Measurements from ENCODE around the gene BCOR. TPM values are rescaled to one million over a fixed set of nuclear protein-coding genes. Genes with fewer than 3 reads are reported as not detected.
A peak's percentile ranks its signal among the peaks of the same experiment; 100 is the strongest.

BCOR gene
- total and polyA plus RNA-seq, 4 donors: 5.6 to 23.0 (median 11.0) TPM

DNA sequence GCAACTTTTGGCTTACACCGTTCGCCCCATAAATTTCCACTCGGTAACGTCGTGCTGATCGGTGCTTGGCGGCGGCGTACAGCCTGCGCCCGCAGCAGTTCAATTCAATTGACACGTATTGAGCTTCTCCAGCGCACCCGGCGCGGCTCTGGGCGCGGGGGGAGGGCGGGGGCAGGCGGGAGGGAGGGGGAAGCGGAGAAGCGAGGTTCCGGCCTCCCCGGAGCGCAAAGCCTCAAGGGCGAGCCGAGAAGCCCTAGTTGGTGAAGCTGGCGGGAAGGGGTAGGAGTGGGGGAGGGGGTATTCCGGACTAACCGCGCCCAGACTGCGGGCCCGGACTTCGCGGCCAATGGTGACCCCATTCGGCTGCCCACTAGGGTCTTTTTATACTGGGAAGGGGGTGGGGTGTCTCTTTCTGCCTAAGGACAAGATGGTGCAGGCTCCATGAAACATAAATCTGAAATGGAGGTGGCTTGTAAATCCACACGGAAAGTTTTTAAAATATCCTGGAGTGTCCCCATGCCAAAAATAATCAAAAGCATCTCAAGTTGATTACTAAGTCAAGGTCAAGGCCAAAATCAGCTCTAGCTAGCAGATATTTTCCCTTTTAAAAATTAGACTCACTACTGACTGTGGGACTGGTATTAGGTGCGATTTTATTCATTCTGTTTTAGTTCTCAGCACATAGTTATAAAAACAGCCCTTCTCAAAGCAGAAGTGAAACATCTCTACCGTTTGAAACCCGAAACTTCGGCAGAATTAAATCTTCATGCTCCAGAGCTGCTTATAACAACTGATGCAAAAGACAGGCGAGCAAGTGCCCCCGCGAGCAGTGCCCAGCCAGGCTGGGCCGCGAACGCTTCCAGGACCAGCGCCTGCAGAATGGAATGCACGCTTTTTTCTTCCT, 1.5 kb upstream of the BCOR start:
- no peak for TF ChIP-seq RAD21 (IDR thresholded peaks at IDR 0.05)
- TF ChIP-seq, protein P1, sequence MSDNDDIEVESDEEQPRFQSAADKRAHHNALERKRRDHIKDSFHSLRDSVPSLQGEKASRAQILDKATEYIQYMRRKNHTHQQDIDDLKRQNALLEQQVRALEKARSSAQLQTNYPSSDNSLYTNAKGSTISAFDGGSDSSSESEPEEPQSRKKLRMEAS (IDR thresholded peaks at IDR 0.05): no peak
- no peak for TF ChIP-seq JUND (IDR thresholded peaks at IDR 0.05)
- TF ChIP-seq HNF4A (conservative IDR thresholded peaks at IDR 0.05): no peak
- TF ChIP-seq, protein P2, sequence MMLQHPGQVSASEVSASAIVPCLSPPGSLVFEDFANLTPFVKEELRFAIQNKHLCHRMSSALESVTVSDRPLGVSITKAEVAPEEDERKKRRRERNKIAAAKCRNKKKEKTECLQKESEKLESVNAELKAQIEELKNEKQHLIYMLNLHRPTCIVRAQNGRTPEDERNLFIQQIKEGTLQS (IDR thresholded peaks at IDR 0.05): no peak
- TF ChIP-seq HNF4G (IDR thresholded peaks at IDR 0.05): no peak
- TF ChIP-seq SP1 (IDR thresholded peaks at IDR 0.05): no peak
- TF ChIP-seq, protein P3, sequence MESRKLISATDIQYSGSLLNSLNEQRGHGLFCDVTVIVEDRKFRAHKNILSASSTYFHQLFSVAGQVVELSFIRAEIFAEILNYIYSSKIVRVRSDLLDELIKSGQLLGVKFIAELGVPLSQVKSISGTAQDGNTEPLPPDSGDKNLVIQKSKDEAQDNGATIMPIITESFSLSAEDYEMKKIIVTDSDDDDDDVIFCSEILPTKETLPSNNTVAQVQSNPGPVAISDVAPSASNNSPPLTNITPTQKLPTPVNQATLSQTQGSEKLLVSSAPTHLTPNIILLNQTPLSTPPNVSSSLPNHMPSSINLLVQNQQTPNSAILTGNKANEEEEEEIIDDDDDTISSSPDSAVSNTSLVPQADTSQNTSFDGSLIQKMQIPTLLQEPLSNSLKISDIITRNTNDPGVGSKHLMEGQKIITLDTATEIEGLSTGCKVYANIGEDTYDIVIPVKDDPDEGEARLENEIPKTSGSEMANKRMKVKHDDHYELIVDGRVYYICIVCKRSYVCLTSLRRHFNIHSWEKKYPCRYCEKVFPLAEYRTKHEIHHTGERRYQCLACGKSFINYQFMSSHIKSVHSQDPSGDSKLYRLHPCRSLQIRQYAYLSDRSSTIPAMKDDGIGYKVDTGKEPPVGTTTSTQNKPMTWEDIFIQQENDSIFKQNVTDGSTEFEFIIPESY (IDR thresholded peaks at IDR 0.05): no peak
- 16% methylated on average over 49 of the region's 49 CpGs for WGBS
- H3K4me1 ChIP-seq (ENCODE audit: control insufficient read depth in 4 of 4, insufficient read depth in 4 of 4, low read length in 3 of 4): peaks cover 2 to 27% (median 15%) of the 10 kb centered on the region in 4 donors
- no peaks in the 10 kb centered on the region for H3K27me3 ChIP-seq (ENCODE audit: control insufficient read depth in 4 of 4, insufficient read depth in 4 of 4, low read length in 3 of 4)
- no peaks in the 10 kb centered on the region for H3K36me3 ChIP-seq (ENCODE audit: control insufficient read depth in 4 of 4, insufficient read depth in 3 of 4, low read depth in 1 of 4, low read length in 3 of 4)
- no peaks in the 10 kb centered on the region for H3K9me3 ChIP-seq (ENCODE audit: control insufficient read depth in 4 of 4, low read length in 3 of 4)
- peak overlapping the region in 2 of 3 donors; percentile 37 to 92 for H3K4me3 ChIP-seq (ENCODE audit: low read depth in 1 of 3, low read length in 3 of 3)
- no peak overlapping the region for H3K9ac ChIP-seq (ENCODE audit: low read depth in 1 of 2, low read length in 2 of 2)
- peak overlapping the region; percentile 75 to 80 for H3K27ac ChIP-seq (ENCODE audit: low read depth in 1 of 2, low read length in 2 of 2)
- peak; percentile 59 for DNase-seq (ENCODE audit: low spot score)

DNA sequence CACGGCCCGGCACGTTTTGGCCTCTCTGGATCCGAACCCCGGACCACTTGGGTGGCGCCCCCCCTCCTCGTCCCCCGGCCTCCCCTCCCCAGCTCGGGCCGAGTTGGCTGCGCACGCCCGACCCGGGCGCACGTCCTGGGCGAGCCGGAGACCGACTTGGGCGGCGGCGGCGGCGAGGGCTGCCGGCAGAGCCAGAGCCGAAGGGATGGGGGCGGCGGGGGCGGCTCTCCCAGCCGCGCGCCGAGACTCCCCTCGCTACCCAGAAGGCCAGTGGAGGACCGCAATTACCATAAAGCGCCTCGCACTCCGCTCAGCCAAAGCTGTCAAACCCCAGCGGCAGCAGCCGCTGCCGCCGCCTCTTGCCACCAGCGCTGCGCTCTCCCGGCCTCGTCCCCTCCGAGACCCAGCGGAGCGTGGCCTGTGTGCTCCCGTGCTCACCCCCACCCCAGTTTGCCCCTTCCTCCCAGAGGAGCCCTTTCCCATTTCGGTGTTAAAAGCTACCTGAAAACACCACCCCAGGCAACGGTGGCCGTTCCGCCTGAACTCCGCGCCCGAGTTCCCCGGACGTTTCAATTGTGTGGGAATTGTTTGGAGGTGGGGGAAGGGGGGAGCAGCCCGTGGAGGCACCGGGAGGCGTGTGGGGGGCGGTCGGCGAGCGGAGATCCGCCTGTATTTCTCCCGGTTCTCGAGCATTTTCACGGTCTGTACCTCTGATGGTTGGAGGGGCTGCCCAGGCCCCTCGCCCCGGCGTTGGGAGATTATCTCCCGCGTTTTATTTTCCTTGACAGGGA, 701 bp upstream of the BCOR start:
- no peaks in the 10 kb centered on the region for H3K27me3 ChIP-seq (ENCODE audit: control insufficient read depth in 4 of 4, insufficient read depth in 4 of 4, low read length in 3 of 4)

DNA sequence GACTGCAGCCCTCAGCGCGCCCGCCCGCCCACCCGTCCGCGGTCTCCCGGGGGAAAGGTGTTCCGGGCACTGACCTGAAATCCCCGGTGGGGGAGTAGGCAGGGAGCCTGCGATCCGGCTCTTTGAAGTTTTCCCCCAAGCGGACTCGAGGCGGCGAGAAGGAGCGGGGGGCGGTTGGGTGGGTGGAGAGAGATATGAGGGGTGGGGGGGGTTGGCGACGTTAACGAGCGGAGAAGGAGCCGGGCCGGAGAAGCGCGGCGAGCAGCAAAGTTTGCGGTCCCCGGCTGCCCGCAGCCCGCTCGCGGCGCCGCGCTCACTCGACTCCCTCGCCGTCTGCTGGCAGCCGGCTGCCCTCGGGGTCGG, 636 bp downstream of the BCOR start:
- DNase-seq (ENCODE audit: low spot score): no peak
- H3K9me3 ChIP-seq (ENCODE audit: control insufficient read depth in 4 of 4, low read length in 3 of 4): no peaks in the 10 kb centered on the region
- peak overlapping the region; percentile 80 to 89 for H3K27ac ChIP-seq (ENCODE audit: low read depth in 1 of 2, low read length in 2 of 2)
- H3K4me3 ChIP-seq (ENCODE audit: low read depth in 1 of 3, low read length in 3 of 3): peak overlapping the region in 1 of 3 donors; percentile 92
- WGBS: 4% methylated on average over 40 of the region's 42 CpGs
- no peaks in the 10 kb centered on the region for H3K27me3 ChIP-seq (ENCODE audit: control insufficient read depth in 4 of 4, insufficient read depth in 4 of 4, low read length in 3 of 4)
- peaks cover 2 to 39% (median 14%) of the 10 kb centered on the region in 4 donors for H3K4me1 ChIP-seq (ENCODE audit: control insufficient read depth in 4 of 4, insufficient read depth in 4 of 4, low read length in 3 of 4)
- H3K9ac ChIP-seq (ENCODE audit: low read depth in 1 of 2, low read length in 2 of 2): no peak overlapping the region
- no peaks in the 10 kb centered on the region for H3K36me3 ChIP-seq (ENCODE audit: control insufficient read depth in 4 of 4, insufficient read depth in 3 of 4, low read depth in 1 of 4, low read length in 3 of 4)
- TF ChIP-seq JUND (IDR thresholded peaks at IDR 0.05) (no peak), RXRA (IDR thresholded peaks at IDR 0.05) (no peak), SP1 (IDR thresholded peaks at IDR 0.05) (no peak), FOXA2 (IDR thresholded peaks at IDR 0.05) (no peak), NR2F2 (IDR thresholded peaks at IDR 0.05) (no peak), GABPA (IDR thresholded peaks at IDR 0.05 in 1 of 2, conservative IDR thresholded peaks at IDR 0.05 in 1 of 2) (no peak), HNF4G (IDR thresholded peaks at IDR 0.05) (no peak), YY1 (IDR thresholded peaks at IDR 0.05) (no peak), FOXA1 (IDR thresholded peaks at IDR 0.05) (no peak), HNF4A (conservative IDR thresholded peaks at IDR 0.05) (no peak)
- TF ChIP-seq, protein P4, sequence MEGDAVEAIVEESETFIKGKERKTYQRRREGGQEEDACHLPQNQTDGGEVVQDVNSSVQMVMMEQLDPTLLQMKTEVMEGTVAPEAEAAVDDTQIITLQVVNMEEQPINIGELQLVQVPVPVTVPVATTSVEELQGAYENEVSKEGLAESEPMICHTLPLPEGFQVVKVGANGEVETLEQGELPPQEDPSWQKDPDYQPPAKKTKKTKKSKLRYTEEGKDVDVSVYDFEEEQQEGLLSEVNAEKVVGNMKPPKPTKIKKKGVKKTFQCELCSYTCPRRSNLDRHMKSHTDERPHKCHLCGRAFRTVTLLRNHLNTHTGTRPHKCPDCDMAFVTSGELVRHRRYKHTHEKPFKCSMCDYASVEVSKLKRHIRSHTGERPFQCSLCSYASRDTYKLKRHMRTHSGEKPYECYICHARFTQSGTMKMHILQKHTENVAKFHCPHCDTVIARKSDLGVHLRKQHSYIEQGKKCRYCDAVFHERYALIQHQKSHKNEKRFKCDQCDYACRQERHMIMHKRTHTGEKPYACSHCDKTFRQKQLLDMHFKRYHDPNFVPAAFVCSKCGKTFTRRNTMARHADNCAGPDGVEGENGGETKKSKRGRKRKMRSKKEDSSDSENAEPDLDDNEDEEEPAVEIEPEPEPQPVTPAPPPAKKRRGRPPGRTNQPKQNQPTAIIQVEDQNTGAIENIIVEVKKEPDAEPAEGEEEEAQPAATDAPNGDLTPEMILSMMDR (IDR thresholded peaks at IDR 0.05; ENCODE audit: low read depth, low read length, missing input control): no peak
- TF ChIP-seq, protein P5, sequence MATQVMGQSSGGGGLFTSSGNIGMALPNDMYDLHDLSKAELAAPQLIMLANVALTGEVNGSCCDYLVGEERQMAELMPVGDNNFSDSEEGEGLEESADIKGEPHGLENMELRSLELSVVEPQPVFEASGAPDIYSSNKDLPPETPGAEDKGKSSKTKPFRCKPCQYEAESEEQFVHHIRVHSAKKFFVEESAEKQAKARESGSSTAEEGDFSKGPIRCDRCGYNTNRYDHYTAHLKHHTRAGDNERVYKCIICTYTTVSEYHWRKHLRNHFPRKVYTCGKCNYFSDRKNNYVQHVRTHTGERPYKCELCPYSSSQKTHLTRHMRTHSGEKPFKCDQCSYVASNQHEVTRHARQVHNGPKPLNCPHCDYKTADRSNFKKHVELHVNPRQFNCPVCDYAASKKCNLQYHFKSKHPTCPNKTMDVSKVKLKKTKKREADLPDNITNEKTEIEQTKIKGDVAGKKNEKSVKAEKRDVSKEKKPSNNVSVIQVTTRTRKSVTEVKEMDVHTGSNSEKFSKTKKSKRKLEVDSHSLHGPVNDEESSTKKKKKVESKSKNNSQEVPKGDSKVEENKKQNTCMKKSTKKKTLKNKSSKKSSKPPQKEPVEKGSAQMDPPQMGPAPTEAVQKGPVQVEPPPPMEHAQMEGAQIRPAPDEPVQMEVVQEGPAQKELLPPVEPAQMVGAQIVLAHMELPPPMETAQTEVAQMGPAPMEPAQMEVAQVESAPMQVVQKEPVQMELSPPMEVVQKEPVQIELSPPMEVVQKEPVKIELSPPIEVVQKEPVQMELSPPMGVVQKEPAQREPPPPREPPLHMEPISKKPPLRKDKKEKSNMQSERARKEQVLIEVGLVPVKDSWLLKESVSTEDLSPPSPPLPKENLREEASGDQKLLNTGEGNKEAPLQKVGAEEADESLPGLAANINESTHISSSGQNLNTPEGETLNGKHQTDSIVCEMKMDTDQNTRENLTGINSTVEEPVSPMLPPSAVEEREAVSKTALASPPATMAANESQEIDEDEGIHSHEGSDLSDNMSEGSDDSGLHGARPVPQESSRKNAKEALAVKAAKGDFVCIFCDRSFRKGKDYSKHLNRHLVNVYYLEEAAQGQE (IDR thresholded peaks at IDR 0.05): no peak
- TF ChIP-seq, protein P2 (IDR thresholded peaks at IDR 0.05): no peak

More for the DNA sequence above, 701 bp upstream of the BCOR start:
- H3K4me1 ChIP-seq (ENCODE audit: control insufficient read depth in 4 of 4, insufficient read depth in 4 of 4, low read length in 3 of 4): peaks cover 2 to 36% (median 14%) of the 10 kb centered on the region in 4 donors
- TF ChIP-seq EGR1 (IDR thresholded peaks at IDR 0.05; ENCODE audit: low read depth in 2 of 2) (peak in 1 of 2 donors; percentile 18), TAF1 (conservative IDR thresholded peaks at IDR 0.05) (no peak), RXRA (IDR thresholded peaks at IDR 0.05) (no peak), SP1 (IDR thresholded peaks at IDR 0.05) (no peak)
- no peak overlapping the region for H3K9ac ChIP-seq (ENCODE audit: low read depth in 1 of 2, low read length in 2 of 2)
- peak overlapping the region in 2 of 3 donors; percentile 37 to 92 for H3K4me3 ChIP-seq (ENCODE audit: low read depth in 1 of 3, low read length in 3 of 3)
- H3K9me3 ChIP-seq (ENCODE audit: control insufficient read depth in 4 of 4, low read length in 3 of 4): no peaks in the 10 kb centered on the region
- no peaks in the 10 kb centered on the region for H3K36me3 ChIP-seq (ENCODE audit: control insufficient read depth in 4 of 4, insufficient read depth in 3 of 4, low read depth in 1 of 4, low read length in 3 of 4)
- peak overlapping the region; percentile 75 to 80 for H3K27ac ChIP-seq (ENCODE audit: low read depth in 1 of 2, low read length in 2 of 2)
- WGBS: under 1% methylated on average over 75 of the region's 75 CpGs
- peak; percentile 55 for DNase-seq (ENCODE audit: low spot score)
